Measurements from ENCODE around the gene MARK1.

The MARK1 gene

GRCh38 chr1:220527908-220528678 lies at the start of gene MARK1:
Gene MARK1, plus strand, starts transcription at chr1:220528136. Its CDS starts 687 bp downstream, at chr1:220528823.
- no peak for DNase-seq (ENCODE audit: low read depth in 1 of 2, low spot score in 1 of 2)

DNA sequence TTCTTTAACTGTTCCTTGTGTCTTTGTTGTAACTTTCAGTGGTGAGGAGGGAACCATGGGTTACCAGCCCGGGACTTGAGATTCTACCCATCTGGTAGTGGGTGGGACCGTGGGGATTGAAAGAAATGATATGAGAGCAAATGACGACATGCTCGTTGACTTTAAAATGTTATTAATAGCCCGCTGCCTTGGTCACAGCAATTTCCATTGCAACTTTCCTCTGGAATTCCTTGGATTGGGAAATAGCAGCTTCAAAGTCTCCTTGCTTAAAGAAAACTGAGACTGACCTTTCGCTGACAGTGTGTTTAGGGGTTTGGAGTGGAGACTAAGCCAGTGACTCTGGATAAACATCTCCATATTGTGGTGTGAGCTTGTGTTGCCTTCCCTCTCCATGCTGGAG lies 44.2 kb upstream of the MARK1 start:
- DNase-seq (ENCODE audit: low read depth in 1 of 2, low spot score in 1 of 2): no peak

GRCh38 chr1:220484135-220484534 lies 43.8 kb upstream of the MARK1 start:
- DNase-seq (ENCODE audit: low read depth in 1 of 2, low spot score in 1 of 2): no peak

DNA sequence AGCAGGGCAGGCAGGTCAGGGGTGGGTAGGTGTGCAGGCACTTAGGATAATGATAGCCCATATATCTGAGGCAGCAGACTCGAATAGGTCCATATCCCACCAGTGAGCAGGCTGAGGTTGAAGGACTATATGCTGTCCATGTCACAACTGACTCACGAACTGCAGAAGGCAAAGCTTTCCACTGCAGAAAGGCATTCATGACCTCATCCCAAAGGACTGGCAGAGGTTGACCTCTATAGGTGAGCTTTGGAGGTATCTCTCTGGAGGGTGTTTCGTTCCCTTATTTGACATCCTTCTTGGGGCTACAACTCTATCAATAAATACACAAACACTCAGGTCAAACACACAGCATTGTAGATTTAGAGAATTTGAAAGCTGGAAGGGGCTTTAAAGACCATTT lies 42.8 kb upstream of the MARK1 start:
- DNase-seq (ENCODE audit: low read depth in 1 of 2, low spot score in 1 of 2): no peak

GRCh38 chr1:220485791-220486190 lies 42.1 kb upstream of the MARK1 start:
- DNase-seq (ENCODE audit: low read depth in 1 of 2, low spot score in 1 of 2): no peak

- peak in 1 of 2 donors; percentile 7 for DNase-seq (ENCODE audit: low read depth in 1 of 2, low spot score in 1 of 2)
These were observed 40.6 kb upstream of the MARK1 start for GRCh38 chr1:220487297-220487820.

- DNase-seq (ENCODE audit: low read depth in 1 of 2, low spot score in 1 of 2): no peak
These were observed 36.0 kb upstream of the MARK1 start for GRCh38 chr1:220491891-220492290.

DNA sequence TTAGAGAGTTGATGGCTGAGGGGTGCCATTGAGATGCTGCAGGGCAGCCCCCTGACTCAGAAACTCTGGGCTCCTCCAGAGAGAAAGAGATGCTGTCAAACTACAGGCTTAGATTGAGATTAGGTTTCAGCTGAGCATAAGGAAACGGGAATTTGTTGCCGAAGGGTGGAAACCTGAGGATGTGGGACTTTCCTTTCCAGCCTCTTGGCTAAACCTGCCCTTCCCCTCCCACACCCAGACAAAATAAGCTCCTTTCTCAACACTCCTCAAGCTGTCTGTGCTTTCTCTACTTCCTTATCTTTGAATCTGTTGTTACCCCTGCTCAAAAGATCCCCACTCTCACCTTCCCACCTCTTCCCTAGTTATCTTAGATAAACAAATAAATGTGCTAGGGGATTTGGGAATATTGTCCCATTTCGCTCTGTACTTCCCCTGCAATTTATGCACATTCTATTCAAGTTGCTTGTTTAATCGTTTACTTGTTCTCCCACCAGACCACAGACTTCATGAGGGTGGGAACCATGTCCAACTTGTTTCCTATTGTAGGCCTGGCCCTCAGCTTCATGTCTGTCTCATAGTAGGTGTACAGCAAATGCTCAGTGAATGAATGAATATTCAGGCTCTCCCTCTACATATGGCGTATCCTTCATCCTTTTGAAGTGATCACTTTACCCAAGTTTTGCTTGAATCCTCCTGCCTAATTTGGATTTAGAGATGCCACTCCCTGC lies 30.6 kb upstream of the MARK1 start:
- DNase-seq (ENCODE audit: low read depth in 1 of 2, low spot score in 1 of 2): no peak

DNA sequence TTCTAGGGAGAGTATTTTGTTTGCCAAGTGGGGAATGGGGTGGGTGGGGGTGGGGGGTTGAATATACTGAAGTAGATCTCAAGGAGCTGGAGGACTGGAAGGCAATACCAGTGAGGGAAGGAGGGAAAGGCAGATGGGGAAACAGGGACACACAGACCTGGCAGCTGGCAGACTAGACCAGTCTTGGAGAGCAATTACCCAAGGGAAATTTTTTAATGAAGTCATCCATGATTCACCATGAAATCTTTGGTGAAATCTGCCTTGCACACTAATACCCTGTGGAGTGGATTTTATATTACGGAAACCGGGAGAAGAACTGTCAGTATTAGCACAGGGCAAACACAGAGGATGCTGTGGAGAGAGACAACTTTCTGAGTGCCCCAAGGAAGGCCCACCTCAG lies 29.7 kb upstream of the MARK1 start:
- DNase-seq (ENCODE audit: low read depth in 1 of 2, low spot score in 1 of 2): no peak

- no peak for DNase-seq (ENCODE audit: low read depth in 1 of 2, low spot score in 1 of 2)
These were observed 27.6 kb upstream of the MARK1 start for GRCh38 chr1:220500372-220500771.

DNA sequence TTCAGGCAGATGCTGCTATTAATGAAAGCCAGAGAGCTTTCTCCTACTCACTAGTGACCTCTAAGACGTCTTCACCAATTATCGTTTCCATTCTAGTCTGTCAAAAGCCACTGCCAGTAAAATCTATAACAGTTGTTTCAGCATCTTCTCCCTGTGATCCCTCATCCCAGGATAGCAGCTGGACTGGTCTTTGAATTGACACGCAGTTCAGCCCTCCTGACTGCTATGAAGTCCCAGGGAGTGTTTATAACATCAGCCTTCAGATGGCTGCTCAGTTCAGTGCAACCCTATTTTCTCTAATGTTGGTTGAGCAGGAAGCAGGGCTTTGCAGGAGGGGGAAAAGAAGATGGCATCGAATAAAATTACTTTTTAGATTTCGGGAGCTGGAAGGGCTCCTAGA lies 23.6 kb upstream of the MARK1 start:
- no peak for DNase-seq (ENCODE audit: low read depth in 1 of 2, low spot score in 1 of 2)

DNA sequence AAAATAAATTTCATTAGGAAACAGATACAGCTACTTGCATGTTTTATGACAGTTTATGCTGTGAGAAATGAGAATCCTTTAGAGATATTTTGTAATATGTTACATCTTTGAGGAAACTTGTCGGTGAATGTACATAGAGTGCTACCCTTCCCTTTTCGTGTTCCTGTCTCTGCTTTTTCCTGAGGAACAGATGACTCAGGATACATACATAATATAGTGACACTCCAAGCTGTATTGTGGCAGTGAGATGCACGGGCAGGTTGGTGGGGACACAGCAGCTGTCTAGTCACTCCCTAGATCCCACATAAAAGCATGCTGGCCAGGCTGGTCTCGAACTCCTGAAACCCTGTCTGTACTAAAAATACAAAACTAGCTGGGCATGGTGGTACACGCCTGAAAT lies 20.9 kb upstream of the MARK1 start:
- DNase-seq (ENCODE audit: low read depth in 1 of 2, low spot score in 1 of 2): no peak

DNA sequence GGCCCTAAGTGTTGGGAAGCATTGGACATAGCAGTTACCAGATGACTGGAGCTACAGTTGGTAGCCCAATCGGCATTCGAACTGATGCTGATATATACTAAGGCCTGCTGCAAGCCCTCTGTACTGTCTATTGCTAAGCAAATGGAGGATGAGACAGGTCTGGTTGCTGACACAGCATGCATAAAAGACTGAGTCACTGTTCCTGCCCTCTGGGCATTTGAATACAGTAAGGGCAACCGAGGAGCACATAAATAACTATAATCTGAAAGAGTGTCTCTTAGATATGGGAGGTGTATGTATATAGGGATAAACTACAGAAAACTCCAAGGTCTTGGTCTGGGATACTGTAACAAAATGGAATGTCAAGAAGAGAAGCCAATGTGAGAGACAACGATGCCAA lies 16.8 kb upstream of the MARK1 start:
- no peak for DNase-seq (ENCODE audit: low read depth in 1 of 2, low spot score in 1 of 2)

DNA sequence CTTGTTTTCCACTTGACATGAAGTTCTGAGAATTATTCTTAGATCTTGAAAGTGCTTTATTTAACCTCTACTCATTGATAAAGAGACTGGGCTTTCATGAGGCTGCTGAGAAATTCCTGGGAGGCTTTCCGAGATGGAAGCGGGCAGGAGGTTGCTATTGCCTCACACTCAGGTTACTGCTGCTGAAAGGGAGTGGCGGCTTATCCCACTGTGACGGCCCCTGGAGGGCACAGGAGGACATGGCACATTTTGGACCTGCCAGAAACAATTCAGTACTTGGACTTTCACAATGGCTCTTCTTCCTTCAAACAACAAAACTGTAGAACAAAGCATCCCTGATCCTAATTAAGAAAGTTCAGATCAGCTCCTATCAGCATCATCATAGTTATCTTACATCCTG lies 16.2 kb upstream of the MARK1 start:
- no peak for DNase-seq (ENCODE audit: low read depth in 1 of 2, low spot score in 1 of 2)

- no peak for DNase-seq (ENCODE audit: low read depth in 1 of 2, low spot score in 1 of 2)
These were observed 14.1 kb upstream of the MARK1 start for GRCh38 chr1:220513834-220514233.

DNA sequence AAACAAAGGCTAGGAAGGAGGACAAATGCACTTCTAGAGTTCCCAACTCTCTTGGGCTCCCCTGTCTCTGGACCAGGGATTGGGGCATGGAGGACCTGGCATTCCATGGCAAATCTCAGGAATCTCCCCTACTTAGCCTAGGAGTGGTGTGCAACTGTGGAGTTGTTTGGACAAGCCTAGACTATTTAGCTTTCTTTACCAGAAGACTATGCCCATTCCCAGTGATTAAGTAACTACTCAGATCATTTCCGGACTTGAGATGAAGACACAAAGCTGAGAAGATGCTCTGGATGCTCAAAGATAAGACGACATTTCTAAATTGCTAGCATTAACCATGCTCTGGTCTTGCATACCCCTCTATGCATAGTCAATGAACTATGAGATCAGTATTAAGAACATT lies 13.7 kb upstream of the MARK1 start:
- no peak for DNase-seq (ENCODE audit: low read depth in 1 of 2, low spot score in 1 of 2)

DNA sequence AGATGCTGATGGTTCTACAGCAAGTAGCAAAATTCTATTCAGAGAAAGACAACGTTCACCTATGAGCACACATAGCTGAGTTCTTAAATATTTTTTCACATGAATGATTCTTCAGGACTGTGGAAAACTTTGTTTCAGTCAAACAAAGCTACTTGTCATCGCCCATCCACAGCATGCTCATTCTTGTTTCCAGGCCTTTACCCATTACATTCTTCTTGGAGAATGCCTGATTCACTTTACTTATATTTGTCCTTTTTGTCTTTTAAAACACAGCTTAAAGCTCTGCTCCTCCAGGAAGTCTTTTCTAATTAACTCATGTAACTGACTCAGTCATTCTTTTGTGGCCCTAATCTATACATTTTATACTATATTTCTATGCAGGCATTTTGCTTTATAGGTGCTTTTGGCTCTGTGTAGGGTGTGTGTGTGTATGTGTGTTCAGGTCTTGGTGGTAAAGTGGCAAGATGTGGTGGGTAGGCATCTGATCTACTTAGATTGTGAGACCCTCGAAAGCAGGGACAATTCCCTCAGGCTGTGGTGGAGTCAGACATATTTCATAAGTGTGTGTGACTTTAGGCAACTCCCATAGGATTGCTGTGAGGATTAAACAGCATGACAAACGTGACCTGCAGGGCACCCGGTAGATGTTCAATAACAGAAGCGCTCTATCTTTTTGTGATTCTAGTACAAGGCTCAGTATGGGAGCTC lies 11.8 kb upstream of the MARK1 start:
- DNase-seq (ENCODE audit: low read depth in 1 of 2, low spot score in 1 of 2): no peak

DNA sequence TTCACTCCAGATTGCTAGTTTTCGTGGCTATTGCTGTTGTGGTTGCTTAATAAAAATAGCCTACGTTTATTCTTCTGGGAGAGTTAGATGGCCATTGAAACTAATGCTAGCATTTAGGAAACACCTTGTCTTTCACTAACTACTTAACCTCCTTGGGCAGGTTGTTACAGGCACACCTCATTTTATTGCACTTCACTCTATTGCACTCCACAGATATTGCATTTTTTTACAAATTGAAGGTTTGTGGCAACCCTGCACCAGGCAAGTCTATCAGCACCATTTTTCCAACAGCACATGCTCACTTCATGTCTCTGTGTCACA lies 11.3 kb upstream of the MARK1 start:
- no peak for DNase-seq (ENCODE audit: low read depth in 1 of 2, low spot score in 1 of 2)

- DNase-seq (ENCODE audit: low read depth in 1 of 2, low spot score in 1 of 2): no peak
These were observed 6.2 kb upstream of the MARK1 start for GRCh38 chr1:220521778-220522177.

DNA sequence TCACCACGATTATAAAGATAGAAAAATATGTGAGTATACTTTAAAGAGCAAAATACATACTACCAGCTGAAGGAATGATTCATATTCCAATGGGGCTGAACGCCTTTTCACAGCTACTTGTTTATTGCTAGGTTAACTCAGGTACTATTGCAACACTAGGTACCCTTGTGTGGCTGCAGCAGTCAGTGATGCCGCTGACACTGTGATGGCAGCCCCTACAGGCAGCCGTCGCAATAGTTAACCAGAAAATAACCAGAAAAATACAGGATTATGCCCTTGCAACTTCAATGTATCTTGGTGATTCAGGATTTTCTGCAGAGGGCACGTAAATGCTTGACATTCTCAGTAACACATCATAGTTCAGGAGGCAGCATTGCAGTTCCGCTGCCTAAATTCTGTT lies 1.6 kb upstream of the MARK1 start:
- no peak for DNase-seq (ENCODE audit: low read depth in 1 of 2, low spot score in 1 of 2)

DNA sequence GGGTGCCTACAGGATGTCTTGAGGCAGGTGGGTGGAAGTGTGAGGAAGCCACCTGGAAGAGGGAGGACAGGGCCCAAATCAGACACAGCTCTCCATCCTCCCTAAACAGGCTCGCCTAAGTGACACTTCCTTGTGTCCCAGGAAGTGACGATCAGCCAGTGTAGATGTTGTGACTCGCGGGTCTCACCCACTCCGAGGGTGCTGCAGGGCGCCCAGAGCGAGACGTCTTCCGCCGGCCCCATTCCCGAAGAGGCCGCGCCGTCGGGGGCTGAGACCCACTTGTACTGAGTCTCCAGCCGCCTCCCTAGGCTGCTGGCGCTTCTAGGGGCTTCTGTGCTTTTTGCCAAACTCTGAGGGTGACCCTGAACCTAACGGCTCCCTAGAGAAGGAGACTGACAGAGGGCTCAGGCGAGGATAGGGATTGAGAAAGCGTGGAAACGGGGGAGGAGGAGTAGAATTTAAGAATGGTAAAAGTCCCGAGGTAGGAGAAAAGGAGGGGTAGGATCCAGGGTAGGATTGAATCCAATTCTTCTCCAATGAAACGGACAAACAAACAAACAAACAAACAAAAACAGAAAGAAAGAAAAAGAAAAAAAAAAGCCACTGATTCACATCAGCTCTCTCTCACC lies 543 bp upstream of the MARK1 start:
- no peak for DNase-seq (ENCODE audit: low read depth in 1 of 2, low spot score in 1 of 2)

Data from activated CD4-positive, alpha-beta T cell treated with anti-CD3 and anti-CD28 coated beads, Interleukin-2, amount 50 U/mL, for 24 hours (primary cell).